GM19025 (cell line): ENCODE results near the gene MZB1.
"Not testable (repeated sequence)": the region's sequence is repeated elsewhere in the genome, so short reads cannot be mapped to it uniquely, and the experiment has no call there.

Experiments used
- ATAC-seq: cut with Tn5 transposase; IDR thresholded peaks from one replicate; pipeline ENCODE4 v1.9.1; 2021; ENCODE audit warnings: mild to moderate bottlenecking, low read depth, moderate library complexity; ENCODE audit not compliant: unreplicated experiment

MZB1 gene

DNA sequence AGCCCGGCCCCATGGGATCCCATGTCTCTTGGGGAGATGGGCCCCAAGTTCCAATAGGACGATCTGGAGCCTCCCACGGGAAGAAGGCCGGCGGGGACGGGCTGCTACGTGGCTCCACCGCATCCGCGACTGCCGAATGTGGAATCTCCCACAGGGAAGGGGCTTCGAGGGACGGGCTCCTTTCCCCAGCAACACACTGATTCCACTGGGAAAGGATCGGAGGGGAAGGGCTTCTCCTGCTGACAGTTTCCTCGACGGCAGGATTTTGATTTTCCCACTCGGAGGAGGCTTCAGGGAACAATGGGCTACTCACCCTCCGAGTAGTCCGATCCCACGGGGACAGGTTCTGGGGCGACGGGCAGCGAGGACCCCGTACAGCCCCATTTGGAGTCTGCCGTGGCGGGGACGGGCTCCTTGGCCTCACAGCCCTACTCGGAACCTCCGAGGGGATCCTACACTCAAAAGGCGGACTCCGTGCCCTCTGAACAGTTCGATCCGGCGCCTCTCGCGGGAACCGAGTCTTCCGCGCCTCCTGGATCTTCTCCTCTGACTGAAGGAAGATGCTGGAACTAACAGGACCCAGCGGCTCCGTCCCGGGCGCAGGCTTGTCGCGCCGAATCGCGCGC lies 3.9 kb upstream of the MZB1 start:
- ATAC-seq, result no peak

DNA sequence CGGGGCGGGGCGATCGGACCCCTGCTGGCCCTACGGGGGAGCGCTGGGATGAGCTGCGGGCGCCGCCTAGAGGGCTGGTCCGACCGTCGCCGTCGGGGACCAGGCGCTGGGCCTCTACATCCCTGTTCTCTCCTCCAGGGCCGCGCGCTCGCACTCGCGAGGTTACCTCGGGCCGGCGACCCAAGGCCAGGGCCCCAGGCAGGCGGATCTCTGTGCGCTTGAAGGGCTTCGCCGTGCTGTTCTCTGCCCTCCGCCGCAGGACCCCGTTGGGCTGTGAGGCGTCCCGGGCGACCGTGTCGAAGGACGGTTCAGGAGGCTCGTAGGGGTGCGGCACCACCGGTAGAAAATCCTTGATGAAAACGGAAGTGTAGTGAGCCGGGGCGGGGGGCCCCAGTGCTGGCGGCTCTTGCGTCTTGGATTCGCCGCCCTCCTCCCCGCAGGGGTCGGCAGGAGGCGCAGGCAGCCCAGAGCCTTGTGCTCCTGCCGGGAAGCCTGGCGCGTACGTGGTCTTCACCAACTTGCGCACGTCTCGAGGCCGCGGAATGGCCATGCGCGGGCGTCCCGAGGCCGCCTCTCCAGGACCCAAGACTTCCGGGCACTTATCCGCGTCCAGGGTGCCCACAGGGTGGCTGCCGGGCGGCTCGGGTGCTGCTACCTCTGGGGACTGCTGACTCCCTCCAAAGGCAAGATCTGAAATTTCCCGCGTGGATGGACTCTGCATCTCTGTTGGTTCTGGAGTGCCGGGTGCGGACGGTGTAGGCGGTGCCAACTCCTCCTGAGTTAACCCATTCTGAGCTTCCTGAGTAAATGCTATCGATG lies 3.2 kb upstream of the MZB1 start:
- peak; percentile 37 for ATAC-seq

- no peak for ATAC-seq
Observed at GRCh38 chr5:139392324-139392677, 2.6 kb upstream of the MZB1 start.

DNA sequence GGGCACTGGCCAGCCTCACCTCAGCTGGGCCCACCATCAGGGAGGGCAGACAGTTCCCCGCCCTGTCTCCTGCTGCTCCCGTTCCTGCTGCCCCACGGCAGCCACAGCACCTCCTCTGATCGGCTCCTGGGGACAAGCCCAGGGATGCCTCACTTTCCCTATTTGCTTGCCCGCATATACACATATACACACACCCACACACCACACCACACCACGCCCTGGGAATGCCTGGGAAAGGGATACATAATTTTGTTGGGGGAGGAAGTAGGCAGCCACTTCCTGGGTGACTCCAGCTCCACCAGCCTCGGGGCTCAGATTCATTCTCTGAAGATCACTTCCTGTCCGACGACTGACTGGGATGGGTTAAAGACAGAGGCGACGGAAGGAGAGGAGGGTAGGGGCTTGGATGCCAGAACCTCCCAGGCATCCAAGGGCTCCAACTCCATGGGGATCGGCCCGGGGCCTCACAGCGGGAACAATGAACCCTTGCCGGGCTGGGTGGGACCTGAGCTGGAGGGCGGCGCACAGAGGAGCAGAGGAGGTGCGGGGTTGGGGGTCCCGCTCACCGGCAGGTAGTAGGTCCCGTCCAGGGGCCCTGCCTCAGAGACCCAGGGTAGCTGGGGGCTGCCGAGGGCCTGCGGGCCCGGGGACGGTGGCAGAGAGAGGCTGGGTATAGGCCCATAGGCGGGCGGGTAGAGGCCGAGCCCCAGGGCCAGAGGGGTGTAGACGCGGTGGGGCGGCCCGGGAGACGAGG lies 2.0 kb upstream of the MZB1 start:
- no peak for ATAC-seq

DNA sequence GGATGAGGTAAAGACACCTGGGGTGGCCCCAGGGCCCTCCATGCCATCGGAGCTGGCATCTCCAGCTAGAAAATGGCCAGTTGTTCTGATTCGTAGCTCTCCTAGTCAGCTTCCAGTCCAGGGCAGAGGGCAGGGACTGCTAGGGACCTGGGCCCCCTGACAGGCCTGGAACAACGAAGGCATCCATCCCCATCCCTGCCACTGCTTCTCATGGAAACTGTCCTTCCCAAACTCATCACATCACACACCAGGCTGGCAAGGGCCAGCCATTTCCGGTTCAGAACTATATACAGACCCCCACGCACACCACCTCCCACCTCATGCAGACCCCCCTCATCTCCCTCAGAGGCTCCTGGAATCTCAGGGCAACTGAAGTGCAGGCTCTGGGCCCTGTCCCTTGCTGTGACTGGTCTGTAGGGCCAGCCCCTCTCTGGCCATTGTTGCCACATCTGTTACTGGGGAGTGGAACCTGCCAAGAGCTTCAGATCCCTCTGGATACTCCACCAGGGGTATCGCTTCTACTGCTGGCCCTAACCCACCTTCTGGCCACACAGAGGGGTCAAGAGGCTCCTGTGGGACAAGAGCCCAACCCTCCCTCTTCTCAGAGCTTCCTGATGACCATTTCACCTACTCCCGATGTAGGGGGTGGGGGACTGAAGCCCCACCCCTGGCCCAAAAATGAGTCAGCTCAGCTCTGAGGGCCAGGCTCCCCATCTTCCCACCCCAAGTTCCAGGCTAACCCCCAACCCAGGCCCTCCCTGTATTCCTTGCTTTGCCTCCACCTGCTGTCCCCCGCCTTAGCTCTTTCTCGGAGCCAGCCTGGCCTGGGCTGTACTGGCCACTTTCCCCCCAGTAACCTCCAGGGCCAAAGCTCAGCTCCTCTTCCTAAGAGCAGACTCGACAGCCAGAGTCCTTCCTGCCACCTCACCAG lies 1.2 kb upstream of the MZB1 start:
- ATAC-seq, result no peak

- no peak for ATAC-seq
Observed at GRCh38 chr5:139388198-139388821, 1.4 kb downstream of the MZB1 start.

DNA sequence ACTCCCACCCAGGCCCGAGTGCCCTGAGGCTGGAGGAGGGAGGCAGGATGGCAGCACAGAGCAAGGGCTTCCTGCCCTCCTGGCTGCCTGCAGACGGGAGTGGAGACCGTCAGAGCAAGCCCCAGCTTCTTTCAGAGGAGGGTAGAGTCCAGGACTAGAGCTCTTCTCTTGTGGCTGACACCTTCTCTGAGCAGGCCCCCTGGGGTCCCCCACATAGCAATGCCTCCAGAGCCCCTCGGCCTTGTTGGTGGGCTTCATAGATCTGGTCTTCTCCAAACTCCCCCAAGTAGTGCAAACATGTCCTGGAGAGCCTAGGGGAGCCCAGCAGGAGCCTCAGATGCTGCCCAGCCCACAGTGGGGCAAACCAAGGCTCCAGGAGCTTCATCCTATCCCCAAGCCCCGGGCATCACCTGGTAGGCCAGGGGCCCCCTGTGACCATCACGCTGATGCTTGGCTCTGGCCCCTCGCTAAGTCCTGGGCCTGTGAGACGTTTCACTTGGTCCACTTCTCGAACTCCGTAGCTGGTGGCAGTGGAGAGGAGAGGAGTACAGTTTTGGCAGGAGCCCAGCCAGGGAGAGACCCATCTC lies 2.0 kb downstream of the MZB1 start:
- ATAC-seq, result no peak

GRCh38 chr5:139386956-139387355 lies 2.8 kb downstream of the MZB1 start:
- not testable (repeated sequence) for ATAC-seq

DNA sequence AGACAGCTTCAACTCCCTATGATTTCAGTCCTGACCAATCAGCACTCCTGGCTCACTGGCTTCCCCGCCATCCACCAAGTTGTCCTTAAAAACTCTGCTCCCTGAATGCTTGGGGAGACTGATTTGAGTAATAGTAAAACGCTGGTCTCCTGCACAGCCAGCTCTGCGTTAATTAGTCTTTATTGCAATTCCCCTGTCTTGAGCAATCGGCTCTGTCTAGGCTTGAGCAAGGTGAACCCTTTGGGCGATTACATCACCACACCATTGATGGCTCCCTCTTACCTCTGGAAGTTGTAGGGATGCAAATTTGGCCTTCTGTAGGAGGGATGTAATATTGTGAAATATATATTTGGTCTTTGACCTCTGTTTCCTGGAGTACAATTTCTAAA lies 3.7 kb downstream of the MZB1 start:
- no peak for ATAC-seq

DNA sequence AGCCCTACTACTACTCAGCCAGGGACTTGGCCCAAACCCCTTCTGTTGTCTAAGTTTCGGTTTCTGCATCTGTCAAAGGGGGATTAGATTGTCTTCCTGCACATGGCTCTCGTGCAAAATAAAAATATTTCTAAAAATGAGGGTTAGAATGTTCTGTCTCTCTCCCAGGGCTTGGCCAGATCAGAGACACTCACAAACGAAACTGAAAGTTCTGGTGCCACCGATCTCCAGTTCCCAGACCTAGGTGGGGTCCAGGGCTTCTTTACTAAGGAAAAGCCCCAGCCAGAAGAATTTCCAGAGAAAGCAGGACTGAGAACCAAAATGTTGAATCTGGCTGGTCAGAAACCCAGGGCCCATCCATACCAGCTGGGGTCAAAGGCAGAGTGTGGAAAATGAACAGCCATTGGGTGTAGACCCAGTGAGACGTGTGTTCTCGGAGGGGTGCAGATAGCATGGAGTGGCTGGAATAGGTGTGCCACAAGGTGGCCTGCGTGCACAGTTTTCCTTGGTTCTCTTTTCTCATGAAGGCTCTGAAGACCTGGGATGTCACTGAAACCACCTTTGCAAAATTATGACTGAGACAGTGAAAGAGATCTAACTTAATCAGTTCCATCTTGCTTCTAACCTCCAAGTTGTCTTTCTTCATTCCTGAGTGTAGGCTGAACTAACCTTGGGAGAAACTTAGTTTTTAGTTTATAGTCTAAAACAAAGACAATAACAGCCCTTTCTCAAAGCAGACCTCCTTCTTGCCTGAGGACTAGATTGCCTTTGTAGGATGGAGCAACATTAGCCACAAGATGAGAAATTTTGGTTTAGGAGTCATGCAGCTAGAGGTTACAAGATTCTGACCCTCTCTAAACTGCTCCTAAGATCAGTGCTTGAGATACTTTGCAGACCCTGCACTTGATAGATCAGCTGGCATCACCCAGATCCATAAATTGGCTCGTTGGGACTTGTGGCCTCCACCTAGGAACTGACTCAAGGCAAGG lies 4.4 kb downstream of the MZB1 start:
- ATAC-seq, result no peak

DNA sequence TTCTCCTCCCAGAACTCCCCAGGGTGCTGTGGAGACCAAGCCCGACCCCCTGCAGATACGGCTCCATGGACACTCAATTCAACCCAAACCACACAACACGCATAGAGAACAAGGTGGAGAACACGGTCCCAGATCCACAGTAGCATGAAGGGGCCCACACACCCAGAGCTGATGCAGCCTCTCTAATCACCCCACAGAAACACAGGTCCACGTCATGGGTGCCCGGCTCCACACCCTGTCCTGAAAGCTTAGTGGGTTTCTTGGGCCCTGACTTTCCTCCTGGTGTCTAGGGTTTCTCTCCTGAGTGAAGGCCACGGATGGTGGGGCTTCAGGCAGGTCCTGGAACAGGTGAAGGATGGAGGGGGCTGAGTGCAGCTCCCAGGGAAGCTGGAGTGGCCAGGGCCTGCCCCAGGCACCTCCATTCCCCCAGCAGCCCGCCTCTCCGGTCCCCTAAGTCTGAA lies 5.1 kb downstream of the MZB1 start:
- no peak for ATAC-seq

- ATAC-seq, result no peak
Observed at GRCh38 chr5:139383993-139384590, 5.6 kb downstream of the MZB1 start.

- no peak for ATAC-seq
Observed at GRCh38 chr5:139383275-139383992, 6.3 kb downstream of the MZB1 start, which contains the start of gene SLC23A1. Gene SLC23A1 (minus strand): TSS chr5:139383297. CDS start chr5:139383253, 44 bp downstream.

GRCh38 chr5:139382807-139383206 lies 6.9 kb downstream of the MZB1 start:
- no peak for ATAC-seq

DNA sequence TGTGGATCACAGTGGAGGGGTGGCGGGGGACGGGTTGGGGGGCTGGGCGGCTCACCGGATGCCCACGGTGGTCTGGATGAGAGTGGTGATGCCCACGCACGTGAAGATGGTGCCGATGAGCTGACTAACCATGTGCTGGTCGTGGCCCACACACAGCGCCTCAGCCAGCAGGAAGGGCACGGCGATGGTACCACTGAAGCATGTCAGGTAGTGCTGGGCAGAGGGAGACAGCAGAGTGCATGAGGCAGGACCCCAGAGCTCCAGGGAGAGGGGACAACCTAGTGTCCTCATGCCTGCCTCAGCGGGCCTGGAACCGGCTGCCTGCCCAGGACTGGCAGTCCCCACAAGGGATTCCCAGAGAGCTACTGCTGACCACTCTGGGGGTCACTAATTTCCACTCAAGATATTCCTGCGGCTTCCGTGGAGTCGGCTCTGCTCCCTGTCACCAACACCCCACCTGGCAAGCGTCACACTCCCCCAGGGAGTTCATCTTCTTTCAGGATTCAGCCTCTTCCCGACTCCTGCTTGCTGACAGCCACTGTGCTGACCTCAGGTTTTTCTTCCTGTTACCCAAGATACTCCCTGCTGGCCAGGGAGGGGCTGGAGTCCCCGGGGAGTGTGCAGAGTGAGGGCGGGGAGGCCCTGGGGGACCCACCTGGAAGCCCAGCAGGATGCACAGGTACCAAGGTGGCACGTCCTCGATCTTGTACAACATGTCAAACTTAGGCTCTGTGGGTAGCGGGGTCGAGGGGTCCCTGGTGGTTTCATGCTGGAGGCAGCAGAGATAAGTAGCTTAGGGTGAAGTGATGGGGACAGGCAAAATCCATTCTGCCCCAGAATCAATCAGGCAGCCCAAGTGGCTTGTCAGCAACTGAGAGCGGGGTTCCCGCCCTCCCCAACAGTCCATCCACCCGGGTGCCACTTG lies 7.6 kb downstream of the MZB1 start:
- ATAC-seq, result no peak
